HG03457 (cell line): Measurements from ENCODE around the gene MSRB2.

Experiments
- ATAC-seq: cut with Tn5 transposase; IDR thresholded peaks from one replicate; pipeline ENCODE4 v1.9.1; 2021; ENCODE audit warnings: moderate number of reproducible peaks; ENCODE audit not compliant: unreplicated experiment

Gene MSRB2

DNA sequence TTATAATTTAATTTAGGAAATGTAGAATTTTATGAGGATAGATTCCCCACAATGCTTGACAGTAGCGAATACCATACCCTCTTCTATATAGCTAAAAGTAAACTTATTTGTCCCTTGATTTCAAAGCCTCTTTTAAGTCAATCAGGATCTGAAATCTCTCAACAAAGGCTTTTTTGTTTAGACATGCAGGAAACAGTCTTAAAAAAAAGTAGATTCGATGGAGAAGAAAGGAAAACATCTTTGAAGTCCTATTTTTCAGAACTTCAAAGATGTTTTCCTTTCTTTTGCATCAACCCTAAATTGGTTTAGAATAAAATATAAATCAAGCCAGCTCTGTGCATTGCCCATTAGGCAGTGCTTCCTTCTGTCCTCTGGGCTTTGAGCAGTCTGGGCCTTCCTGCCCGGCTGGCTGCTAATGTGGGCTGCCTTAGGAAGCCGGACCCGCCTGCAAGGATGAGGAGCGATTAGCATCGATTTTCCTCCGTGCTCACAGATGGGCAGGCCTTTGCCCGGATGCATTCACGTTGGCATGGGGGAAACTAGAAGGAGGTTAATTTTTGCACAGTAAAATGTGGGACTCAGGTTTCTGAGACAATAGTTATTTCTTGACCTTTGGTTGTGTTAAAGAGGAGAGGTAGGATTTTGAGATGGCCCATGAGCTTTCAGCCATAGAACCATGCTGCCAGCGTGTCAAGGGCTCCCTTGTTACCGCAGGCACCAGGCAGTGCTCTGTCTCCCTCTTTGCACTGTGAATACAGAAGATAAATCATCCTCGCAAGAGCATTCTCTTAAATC, 15.5 kb downstream of the MSRB2 start:
- ATAC-seq = no peak

DNA sequence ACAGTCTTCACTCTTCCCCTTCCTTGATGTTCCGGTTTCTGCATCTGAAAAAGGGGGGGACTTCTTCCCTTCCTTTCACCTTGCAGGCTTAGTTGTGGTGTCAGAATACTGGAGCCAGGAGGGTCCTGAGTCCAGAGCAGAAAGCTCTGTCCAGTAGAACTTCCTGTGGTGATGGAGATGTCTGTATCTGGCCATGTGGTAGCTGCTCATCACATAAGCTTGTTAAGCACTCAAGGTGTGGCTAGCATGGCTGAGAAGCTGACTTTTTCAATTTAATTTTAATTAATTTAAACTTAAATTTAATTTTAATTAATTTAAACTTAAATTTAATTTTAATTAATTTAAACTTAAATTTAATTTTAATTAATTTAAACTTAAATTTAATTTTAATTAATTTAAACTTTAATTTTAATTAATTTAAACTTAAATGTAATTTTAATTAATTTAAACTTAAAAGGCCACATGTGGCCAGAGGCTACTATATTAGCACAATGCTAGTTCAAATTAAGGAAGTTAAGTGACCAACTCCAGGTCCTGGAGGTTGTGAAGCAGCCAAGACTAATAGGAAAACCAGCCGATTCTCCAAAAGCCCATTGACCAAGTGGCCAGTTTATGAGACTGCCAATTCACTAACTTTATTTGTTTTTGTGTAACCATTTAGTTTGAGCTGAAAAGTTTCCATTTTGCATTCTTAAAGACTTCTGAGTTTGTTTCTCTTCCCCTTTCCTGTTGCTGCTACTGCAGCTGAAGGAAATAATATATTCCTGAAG, 16.3 kb downstream of the MSRB2 start:
- ATAC-seq = no peak

DNA sequence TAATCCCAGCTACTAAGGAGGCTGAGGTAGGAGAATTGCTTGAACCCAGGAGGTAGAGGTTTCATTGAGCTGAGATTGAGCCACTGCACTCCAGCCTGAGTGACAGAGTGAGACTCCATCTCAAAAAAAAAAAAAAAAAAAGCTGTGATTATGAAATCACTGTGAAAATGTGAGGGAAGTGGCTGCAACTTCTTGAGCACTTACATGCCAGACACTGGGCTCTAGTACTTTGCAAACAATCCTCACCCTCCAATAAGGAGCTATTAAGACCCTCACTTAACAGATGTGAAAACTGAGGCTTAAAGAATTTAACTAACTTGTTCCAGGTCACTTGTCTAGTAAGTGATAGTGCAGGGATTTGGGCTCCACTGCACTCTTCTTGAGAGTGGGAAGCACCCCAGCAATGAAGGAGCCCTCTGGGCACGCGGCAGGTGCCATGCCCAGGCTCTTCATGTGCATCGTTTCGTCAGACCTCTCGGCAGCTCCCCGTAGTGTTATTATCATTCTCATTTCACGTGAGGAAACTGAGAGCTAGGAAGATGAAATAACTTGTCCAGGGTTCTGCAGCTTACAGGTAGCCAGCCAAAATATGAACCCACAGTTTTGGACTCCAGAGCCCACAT, 19.0 kb downstream of the MSRB2 start:
- no peak for ATAC-seq

DNA sequence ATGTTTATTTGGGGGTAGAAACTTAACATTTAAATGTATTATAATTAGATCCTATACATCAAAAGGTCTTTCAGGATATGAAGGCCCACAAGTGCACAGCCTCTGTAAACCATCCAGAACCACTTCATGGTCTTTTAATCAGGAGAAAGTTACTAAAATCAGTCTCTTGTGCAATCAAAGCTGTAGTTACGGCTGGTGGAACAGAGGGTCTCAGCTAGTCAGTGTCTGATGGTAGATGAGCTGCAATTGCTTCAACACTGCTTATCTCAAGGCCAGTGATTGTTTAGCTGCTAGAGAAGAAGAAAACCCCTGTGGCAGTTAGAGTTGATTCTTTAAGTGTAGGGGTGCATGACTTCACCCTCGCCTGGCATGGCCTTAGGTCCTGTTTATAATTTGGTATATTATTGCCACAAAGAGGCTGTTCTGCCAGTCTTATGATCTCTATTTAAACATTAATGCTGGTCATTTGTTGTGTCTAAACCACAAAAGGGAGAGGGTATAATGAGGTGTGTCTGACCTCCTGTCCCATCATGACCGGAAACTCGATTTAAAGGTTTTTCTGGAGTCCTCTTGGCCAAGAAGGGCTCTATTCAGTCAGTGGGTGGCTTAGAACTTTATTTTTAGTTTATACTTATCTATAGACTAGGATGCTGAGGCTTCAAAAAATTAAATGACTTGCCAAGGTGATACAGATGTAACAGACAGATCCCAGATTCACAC, 21.3 kb downstream of the MSRB2 start:
- ATAC-seq = no peak

DNA sequence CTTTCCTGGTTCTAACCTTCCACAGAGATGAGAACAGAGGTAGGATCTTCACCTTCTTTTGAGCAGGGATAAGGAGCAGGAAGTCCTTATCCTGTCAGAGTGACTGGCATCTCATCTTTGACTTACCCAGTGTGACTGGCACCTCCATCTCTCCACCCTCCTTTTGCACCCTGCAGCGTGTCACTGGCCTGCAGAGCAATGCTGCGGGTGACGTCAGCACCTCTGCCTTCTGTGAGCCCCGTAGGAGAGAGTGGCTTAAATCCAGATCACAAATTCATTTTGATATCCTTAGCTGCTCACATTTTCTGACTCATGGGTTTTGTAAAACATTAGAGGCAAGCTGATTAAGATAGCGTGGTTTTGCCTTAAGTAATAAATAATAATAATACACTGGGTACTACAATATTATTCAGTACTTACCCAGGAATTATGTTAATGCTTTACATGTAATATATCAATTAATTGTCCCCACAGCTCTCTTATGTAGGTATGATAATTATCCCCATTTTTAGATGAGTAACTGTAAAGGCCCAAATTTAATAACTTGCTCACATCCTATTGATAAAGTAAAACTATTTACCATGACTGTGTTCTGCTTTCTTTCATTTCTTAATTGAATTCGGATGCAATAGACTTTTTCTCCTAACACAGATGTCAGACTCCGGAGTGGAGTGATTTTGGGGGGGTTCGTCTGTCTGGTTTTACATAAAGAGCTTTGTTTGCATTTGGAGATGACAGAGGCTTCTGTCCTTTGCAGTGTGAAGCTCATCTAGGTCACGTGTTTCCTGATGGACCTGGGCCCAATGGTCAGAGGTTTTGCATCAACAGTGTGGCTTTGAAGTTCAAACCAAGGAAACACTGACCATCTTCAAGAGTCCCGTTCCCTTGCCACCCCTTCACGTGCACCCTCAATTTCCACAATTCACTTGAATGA, 24.9 kb downstream of the MSRB2 start:
- no peak for ATAC-seq

DNA sequence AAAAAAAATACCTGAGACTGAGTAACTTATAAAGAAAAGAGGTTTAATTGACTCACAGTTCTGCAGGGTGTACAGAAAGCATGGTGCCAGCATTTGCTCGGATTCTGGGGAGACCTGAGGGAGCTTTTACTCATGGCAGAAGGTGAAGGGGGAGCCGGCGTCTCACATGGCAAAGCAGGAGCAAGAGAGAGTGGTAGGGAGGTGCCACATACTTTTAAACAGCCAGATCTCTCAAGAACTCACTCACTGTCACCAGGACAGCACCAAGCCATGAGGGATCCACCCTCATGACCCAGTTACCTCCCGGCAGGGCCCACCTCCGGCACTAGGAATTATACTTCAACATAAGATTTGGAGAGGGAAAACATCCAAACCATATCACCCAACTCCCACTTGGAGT, 25.8 kb downstream of the MSRB2 start:
- ATAC-seq = no peak

DNA sequence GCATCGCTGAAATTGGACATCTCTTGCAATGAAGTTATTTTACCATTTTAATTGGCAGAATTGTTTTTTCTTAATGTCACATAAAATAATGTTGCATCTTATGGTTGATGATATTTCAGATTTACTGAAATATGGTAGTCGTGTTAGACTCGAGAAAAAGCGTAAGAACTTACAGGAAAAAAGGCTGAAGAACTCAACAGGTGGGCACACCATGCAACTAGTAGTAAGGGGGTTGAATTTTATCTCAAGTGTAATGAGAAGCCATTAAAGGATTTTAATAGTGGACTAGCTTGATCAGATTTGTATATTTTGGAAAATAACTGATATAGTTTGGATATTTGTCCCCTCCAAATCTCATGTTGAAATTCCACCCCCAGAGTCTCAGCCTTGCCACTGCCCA, 41.1 kb downstream of the MSRB2 start:
- ATAC-seq = no peak

DNA sequence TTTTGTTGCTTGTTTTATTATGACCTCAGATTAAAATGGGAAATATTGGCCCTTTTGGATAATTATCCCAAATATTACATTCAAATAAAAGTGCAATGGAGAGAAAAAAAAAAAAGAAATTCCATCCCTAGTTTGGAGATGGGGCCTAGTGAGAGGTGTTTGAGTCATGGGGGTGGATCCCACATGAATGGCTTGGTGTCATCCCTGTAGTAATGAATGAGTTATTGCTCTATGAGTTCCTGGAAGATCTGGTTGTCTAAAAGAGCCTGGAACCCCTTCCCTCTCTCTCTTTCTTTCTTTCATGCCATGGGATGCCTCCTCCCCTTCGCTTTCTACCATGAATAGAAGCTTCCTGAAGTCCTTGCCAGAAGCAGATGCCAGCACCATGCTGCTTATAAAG, 44.3 kb downstream of the MSRB2 start:
- no peak for ATAC-seq

DNA sequence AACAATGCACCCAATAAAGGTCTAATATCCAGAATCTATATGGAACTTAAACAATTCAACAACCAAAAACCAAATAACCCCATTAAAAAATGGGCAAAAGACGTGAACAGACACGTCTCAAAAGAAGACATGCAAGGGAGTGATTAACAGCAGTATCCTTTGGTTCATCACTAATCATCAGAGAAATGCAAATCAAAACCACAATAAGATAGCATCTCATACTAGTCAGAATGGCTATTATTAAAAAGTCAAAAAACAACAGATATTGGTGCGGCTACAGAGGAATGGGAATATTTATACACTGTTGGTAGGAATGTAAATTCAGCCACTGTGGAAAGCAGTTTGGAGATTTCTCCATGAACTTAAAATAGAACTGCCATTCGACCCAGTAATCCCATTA, 46.6 kb downstream of the MSRB2 start:
- no peak for ATAC-seq

DNA sequence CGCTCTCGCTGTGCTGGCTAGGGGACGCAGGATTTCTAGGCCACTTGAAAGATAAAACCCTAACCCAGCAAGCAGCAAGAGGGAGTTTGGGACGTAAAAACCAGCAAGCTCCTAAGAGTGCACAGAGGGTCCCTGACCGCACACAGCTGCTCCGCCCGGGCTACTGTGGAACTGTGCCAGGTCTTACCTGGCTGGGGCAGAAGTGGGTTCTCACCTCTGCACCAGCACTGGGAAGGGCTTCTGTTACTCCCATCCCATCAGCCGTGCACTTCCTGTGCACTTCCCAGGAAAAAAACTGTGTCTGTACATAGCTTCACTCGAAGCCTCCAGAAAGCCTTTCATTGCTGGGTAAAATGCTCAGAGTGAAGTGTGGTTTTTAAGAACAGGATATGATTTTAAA, 50.9 kb downstream of the MSRB2 start:
- no peak for ATAC-seq

DNA sequence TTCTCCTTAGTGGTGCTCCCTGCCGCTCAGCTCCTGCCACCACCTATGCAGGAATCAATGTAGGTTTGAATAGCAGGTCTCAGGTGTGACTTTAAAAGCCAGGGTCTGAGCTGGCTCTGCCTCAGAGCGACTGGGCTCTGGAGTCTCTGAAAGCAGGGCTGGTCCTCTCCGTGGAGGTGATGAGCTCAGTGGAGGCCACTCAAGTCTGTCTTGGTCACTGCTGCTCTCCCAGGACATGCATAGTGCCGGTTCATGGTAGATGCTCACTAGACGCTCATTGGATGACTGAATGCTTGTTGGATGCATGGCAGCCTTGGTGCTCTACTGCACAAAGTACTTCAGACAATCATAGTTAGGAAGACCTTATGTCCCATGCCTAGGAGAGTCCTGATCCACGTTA, 51.7 kb downstream of the MSRB2 start:
- ATAC-seq = no peak

DNA sequence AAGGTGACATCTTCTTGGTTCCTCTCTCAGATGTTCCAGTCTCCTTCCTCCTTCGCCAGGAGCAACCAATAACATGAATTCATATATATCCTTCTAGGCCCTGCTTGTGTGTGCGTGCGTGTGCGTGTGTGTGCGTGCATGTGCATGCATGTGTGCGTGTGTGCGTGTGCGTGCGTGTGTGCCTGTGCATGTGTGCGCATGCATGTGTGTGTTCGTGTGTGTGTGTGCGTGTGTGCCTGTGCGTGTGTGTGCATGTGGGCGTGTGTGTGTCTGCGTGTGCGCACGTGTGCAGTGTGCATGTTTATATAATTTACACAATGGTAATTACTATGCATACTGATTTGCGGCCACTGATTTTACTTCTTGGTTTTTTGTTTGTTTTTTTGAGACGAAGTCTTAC, 52.8 kb downstream of the MSRB2 start:
- ATAC-seq = no peak

DNA sequence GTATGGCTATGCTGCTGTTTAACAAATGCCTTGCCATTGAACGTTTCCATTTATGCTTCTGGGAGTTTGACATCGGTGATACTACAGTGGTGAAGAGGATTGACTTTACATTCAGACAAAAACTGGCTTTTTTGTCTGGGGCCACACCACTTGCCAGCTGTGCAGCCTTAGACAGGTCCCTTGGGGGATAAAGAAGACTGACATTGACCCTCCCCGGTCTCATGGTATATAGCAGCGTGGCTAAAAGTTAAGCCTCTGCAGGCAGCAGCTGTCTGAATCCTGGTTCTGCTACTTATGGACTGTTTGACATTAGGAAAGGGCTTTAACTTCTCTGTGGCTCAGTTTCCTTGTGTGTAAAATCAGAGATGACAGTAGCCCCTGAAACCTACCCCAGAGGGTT, 54.7 kb downstream of the MSRB2 start:
- no peak for ATAC-seq

DNA sequence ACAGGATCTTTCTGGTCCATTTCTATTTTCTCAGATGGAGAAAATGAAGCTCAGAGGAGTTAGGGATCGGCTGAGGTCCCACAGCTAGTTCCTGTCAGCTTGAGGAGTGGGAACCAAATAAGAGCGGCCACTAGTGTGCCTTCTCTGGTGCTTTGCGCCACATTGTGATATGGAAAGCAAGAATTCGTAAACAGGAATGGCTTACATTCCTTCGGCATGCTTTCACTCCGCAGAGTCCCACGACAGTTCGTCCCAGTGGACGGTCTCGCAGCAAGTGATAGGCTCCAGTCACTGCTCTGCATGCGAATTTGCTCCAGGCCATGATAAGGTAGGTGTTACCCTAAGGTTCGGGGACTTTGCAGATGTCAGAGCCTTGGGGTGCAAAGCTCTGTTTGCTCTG, 55.2 kb downstream of the MSRB2 start:
- no peak for ATAC-seq

DNA sequence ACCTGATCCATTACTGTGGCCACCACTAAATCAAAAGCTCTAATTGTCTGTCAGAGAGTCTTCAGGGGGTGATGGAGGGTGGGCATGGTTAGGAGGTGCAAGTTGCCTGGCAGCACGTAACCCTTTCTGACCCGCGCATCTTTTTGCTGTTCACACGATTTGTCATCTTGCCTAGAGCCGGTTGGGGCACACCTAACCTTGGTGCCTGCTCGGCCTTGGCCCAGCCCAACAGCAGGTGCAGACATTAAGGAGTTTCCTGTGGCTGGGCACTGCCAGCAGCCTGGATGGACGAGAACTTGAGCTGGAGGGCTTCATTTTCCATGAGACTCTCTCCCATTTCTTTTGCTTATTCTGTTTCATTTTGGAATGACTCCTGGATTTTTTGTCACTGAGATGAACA, 55.7 kb downstream of the MSRB2 start:
- no peak for ATAC-seq

DNA sequence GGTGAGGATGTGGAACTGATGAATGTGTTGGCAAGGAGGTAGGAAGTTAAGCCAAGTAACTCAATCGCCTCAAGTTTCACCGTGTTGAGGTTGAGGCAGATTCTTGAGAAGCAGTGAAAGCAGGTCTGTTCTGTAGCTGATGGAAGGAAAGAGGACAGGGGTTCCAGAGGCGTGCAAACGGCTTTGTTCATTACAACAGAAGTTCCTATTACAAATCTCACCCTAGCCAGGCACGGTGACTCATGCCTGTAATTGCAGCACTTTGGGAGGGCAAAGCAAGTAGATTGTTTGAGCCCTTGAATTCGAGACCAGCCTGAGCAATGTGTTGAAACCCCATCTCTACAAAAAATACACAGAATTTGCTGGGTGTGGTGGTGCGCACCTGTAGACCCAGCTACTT, 59.8 kb downstream of the MSRB2 start:
- ATAC-seq = no peak

DNA sequence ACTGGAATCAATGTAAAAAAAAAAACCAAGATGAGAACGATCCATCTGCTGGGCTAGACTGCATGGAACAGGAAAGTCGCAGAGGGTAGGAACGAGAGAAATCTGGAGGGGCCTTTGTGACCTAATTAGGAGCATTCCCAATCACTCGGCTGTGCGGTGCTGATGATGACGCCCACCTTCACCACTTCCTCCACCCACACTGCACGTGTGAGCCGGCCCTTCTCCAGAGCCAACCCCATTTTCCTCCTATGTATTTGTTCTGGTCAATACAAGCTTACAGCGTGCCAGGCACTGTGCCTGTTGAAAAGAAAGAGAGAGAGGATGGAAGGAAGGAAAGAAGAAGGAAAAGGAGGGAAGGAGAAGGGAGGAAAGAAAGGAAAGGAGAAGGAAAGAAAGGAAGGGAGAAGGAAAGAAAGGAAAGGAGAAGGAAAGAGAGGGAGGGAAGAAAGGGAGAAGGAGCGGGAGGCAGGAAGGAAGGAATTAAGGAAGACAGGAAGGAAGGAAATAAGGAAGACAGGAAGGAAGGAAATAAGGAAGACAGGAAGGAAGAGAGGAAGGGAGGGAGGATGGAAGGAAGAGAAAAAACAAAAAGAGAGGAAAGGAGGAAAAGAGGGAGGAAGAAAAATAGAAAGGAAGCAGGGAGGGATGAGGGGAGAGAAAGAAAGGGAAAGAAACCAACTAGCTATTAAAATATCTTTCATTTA, 61.2 kb downstream of the MSRB2 start:
- no peak for ATAC-seq

DNA sequence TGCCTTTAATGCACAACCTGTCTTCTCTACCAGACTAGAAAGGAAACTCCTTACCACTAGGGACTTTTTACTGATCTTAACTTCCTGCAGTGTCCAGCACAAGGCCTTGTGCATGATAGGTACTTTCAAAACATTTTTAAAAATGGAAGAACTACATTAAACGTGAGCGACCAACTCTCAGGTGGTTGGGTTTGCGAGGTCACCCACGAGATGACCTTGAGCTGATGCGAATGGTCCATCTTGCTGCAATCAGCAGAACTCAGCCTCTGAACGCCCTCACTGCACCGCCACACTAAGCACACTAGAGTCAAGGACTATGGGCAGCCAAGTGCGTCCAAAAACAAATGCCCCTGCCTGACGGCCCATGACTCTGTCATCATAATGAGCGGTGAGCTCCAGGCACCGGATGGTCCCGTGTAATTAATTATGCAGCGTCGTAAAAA, 61.9 kb downstream of the MSRB2 start:
- ATAC-seq = peak; percentile 49

DNA sequence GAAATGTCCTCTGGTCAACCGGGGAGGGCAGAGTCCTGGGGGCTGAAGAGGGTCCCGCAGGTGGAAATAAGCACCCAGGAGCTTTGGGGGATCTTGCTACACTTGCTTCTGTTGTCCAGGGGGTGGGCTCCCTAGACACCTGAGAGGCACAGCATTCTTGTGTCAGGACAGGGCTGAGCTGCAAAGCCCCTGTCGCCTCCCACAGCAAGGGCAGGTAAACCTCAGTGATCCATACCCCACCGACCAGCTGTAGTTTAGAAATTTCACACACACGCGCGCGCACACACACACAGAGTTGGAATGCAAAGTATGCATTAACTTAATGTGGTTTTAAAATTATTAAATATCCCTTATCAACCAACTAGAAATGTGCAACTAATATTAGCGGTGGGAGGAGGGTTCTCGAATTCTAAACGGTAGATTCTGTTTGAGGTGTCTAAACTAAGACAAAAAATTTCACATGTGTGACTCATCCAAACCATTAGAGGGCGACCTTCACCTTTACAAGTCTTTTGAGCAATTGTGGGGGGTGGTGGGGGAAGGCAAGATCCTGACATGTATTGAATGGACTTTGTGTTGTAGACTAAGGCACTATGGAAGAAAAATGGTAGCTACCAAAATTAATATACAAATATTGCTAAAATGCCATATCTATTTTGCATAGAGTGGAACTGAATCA, 62.5 kb downstream of the MSRB2 start:
- no peak for ATAC-seq
